NOMO-1 (cell line): ENCODE measurements around the gene L1TD1.
"Not testable (repeated sequence)": the region's sequence is repeated elsewhere in the genome, so short reads cannot be mapped to it uniquely, and the experiment has no call there.

ENCODE experiments used
- DNase-seq, 2 experiments: peaks; one replicate each; lab custom pipeline; 2025; ENCODE audit not compliant: unreplicated experiment in 2 of 2; lab: John Stamatoyannopoulos, UW

L1TD1 gene, protein sequence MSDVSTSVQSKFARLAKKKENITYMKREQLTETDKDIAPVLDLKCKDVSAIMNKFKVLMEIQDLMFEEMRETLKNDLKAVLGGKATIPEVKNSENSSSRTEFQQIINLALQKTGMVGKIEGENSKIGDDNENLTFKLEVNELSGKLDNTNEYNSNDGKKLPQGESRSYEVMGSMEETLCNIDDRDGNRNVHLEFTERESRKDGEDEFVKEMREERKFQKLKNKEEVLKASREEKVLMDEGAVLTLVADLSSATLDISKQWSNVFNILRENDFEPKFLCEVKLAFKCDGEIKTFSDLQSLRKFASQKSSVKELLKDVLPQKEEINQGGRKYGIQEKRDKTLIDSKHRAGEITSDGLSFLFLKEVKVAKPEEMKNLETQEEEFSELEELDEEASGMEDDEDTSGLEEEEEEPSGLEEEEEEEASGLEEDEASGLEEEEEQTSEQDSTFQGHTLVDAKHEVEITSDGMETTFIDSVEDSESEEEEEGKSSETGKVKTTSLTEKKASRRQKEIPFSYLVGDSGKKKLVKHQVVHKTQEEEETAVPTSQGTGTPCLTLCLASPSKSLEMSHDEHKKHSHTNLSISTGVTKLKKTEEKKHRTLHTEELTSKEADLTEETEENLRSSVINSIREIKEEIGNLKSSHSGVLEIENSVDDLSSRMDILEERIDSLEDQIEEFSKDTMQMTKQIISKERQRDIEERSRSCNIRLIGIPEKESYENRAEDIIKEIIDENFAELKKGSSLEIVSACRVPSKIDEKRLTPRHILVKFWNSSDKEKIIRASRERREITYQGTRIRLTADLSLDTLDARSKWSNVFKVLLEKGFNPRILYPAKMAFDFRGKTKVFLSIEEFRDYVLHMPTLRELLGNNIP

DNA sequence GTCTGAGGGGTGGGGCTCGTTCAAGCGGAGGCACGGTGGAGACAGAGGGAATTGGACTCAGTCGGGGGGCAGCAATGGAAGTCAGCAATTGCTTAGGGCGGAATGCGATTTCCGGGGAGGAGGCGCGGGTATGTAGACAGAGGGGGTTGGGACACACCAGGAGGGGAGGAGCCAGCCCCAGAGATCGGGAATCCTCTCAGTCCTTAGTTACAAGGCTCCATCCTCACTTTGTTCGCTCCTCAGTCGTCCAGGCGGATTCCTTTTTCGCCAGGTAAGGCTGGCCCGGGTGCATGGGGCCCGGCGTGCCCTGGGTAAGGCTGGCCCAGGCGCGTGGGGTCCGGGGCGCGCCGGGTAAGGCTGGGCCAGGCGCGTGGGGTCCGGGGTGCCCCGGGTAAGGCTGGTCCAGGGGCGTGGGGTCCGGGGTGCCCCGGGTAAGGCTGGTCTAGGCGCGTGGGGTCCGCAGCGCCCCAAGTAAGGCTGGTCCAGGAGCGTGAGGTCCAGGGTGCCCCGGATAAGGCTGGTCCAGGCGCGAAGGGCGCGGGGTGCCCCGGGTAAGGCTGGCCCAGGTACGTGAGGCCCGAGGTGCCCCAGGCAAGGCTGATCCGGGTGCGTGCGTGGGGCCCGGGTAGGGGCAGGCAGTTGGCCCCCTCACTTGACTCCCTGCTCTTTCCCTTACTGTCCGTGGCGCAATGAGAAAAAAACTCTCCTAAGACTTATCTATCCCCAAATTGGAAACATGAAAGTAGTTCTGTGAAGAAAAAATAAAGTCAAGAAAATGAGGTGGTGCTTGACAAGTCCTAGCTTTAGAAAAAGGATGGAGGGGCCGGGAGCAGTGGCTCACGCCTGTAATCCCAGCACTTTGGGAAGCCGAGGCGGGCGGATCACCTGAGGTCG is at the start of gene L1TD1:
Gene L1TD1, plus strand, starts transcription at position 199 of the 894 bp plus-strand sequence. CDS start 11,780 bp downstream, outside the sequence.
- no peak for DNase-seq

DNA sequence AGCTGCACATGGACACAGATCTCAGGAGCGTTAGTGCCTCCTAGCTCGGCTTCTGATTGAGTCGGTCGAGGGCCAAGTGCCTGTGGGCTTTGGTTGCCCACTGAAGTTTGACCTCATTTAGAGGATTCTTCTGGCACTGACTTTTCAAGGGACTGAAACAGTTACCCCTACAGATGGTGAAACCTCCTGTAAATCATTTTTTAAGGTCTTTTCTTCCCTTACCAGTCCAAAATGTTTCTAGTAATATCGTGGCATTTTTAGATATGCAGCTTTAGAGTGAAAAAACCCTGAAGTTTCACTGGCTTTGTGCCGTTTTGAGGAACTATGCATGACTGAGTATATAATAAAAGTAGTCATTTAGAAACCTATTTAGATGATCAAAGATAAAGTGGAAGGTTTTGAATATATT is 34.7 kb upstream of the L1TD1 start:
- no peak for DNase-seq

DNA sequence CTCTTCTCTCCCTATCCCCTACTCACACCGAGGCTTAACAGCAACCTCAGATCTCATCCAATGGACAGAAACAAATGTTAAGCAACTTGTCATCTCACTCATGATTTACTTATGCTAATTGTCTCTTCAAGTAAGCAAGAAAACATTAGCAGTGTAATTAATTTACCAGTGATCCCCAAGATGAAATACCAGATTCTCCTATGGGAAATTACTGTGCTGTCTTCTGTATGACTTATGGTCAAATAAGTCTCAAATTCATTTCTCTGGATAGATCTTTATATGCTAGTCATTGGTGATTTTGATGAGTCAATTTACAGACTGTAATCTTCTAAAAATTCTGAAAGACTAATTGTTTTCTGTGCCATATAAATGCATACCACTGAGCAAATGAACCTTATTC is 32.9 kb upstream of the L1TD1 start:
- no peak for DNase-seq

DNA sequence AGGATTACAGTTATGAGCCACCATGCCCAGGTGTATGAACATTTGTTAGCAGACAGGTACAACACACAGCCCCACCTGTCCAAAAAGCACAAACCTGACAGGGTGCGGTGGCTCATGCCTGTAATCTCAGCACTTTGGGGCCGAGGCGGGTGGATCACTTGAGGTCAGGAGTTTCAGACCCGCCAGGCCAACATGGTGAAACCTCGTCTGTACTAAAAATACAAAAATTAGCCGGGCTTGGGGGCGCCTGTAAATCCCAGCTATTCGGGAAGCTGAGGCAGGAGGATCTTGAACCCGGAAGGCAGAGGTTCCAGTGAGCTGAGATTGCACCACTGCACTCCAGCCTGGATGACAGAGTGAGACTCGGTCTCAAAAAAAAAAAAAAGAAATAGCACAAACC is 24.3 kb upstream of the L1TD1 start:
- DNase-seq: not testable (repeated sequence)

DNA sequence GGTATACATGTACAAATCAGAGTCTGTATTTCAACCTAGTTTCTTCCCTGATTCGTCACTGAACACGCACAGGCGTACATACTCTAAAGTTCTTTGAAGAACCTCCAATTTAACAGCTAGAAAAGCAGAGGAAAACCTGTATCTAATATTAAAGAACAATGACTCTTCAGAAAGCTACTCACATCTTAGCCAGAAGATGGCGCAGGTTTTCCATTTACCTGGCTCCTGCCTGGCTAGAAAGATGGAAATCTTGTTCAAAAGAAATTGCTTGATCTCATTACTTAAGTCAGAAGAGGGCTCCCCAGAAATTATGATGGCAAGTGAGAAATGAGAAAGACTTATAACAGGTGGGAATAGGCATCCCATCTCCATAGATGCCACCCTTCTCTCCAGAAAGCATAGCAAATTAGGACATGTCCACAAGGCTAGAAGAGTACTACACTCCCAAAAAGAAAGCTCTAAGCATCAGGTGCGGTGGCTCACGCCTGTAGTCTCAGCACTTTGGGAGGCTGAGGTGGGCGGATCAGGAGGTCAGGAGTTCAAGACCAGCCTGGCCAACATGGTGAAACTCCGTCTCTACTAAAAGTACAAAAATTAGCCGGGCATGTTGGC is 19.0 kb upstream of the L1TD1 start:
- DNase-seq: peak; percentile 48 to 57

DNA sequence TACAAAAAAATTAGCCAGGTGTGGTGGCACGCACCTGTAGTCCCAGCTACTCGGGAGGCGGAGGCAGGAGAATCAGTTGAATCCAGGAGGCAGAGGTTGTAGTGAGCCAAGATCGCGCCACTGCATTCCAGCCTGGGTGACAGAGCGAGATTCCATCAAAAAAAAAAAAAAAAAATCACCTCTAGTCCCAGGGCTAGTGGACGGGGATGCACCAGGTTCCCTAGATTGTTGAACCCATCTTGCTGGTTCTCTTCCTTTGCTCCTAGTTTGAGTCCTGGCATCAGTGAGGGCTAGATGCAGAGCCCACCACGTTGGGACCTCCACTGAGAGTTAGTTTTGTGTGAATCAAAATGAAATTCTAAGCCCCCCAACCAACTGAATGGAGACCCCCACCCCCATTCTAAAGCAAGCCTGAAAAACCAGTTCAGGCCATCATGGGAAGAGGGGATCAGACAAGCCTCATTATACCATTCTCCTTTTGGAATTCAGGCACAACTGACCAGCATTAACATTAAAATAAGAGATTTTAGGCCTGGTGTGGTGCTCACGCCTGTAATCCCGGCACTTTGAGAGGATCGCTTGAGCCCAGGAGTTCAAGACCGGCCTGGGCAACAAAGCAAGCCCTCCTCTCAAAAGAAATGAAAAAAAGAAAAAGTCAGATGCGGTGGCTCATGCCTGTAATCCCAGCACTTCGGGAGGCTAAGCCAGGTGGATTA is 17.9 kb upstream of the L1TD1 start:
- no peak for DNase-seq

DNA sequence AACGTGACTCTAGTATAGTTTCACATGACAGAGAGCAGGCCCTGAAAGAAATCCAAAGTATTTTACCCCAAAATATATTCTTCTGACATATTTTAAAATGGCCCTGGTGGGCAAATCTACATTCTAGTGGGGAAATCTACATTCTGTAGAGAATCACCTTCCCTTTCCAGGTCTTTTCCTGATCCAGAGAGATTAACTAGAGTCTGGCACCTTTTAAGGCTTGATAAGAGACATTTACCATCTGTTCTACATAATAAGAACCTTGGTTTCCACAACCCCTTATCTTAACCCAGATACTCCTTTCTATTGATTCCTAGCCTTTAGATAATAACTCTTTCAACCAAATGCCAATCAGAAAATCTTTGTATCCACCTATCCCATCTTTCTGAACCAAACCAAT is 17.0 kb upstream of the L1TD1 start:
- DNase-seq: no peak

DNA sequence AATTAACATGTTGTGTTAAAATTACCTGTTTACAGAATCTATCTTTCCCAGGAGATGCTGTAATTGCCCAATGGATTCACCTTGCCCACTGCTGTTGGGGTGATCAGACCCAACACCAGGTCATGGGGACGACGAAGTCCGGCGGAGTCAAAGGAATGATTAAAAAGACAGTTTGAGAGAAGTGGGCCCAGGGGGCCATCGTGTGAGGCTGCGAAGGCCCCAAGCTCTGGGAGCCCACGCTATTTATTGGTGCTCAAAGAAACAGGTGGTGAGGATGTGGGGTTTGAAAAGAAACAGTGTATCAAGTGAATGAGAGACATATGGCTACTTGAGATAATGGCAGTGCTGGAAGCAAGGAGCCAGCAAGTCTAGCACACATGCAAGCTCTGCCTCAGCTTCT is 16.3 kb upstream of the L1TD1 start:
- no peak for DNase-seq

DNA sequence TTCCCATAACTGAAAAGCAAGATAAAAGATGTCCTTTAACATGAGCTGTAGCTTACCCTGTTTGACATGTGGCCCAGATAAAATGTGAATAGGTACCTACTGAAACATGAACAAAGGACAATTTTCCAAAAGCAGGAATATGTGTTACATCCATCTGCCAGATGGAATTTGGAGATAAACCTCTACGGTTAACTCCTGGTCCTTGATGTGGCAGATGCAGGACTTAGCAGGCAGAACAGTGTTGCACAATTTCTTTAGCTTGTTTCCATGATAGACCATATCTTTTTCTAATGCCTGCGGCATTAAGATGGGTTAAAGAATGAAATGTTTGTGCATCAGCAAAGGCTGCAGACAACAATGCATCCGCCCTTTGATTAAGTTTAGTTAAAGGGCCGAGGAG is 14.6 kb upstream of the L1TD1 start:
- not testable (repeated sequence) for DNase-seq

DNA sequence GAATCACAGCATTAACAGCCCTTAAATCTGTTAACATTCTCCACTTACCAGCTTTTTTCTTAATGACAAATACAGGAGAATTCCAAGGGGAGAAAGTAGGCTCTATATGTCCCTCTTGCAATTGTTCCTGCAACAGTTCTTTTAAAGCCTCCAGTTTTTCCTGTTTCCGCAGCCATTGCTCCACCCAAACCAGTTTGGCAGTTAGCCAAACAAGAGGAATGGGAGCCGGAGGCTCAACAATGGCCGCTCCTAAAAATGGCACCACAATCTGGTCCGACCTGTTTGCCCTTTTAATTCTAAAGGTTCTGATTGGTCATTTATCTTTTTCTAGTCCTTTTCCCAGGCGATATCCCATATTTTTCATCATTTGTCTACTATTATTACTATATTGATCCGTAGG is 14.0 kb upstream of the L1TD1 start:
- no peak for DNase-seq

DNA sequence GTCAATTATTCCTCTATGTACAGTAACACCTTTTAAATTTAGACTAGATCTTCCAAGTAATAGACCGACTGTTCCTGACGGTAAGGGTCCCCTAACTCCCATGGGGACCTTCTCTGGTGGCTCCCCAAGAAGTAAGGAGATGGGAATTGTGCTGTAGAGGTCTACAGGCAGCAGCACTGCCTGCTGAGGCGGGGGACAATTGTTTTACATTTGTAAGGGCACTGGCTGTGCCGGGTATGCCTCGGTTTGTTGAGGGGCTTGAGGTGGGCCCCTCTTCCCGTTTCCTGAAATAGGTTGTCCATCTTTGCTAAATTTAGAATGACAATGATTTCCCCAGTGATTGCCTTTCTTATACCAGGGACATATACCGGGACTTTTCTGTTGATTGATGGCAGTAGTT is 13.1 kb upstream of the L1TD1 start:
- no peak for DNase-seq

DNA sequence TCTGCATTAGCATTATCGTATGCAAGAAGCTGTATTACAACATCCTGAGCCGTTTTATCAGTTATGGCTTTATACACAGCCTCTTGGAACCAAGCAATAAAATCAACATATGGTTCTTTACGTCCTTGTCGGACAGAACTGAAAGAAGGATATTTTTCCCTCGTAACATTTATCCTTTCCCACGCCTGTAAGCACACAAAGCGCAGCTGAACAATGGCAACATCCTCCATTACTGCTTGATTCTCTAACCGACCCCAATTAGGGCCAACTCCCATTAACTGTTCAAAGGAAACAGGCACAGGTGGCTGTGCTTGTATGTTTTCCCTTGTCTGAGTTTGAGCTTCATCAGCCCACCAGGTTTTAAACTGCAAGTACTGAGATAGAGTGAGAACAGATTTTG is 12.5 kb upstream of the L1TD1 start:
- DNase-seq: not testable (repeated sequence)

DNA sequence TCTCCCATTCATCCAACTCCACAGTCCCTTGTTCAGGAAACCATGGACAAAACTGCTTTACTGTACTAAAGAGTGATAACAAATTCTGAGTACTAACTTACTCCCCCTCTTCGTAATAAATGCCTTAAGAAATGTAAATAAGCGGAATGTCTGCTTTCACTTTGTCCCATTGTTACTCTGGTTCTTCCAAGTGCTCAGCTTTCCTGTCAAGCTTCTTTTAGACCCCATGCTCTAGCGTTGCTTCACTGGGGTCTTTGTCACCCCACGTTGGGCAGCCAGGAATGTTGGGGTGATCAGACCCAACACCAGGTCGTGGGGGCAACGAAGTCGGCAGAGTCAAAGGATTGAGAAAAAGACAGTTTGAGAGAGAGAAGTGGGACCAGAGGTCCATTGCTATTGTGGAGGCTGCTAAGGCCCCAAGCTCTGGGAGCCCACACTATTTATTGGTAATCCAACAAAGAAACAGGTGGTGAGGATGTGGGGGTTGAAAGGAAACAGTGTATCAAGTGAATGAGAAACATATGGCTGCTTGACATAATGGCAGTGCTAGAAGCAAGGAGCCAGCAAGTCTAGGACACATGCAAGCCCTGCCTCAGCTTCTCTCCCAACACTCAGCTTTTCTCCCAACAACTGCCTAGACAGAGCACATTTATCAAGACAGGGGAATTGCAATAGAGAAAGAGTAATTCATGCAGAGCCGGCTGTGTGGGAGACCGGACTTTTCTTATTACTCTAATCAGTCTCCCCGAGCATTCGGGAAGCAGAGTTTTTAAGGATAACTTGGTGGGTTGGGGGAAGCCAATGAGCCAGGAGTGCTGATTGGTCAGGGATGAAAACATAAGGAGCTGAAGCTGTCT is 11.3 kb upstream of the L1TD1 start:
- DNase-seq: not testable (repeated sequence)

DNA sequence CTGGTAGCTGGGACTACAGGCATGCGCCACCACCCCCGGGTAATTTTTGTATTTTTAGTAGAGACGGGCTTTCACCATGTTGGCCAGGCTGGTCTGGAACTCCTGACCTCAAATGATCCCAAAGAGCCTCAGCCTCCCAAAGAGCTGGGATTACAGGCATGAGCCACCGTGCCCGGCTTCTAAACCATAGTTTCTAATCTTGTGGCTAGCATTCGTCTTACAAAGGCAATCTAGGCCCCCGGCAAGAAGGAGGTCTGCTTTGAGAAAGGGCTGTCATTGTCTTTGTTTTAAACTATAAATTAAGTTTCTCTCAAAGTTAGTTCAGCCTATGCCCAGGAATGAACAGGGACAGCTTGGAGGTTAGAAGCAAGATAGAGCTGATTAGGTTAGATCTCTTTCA is 10.3 kb upstream of the L1TD1 start:
- DNase-seq: no peak

DNA sequence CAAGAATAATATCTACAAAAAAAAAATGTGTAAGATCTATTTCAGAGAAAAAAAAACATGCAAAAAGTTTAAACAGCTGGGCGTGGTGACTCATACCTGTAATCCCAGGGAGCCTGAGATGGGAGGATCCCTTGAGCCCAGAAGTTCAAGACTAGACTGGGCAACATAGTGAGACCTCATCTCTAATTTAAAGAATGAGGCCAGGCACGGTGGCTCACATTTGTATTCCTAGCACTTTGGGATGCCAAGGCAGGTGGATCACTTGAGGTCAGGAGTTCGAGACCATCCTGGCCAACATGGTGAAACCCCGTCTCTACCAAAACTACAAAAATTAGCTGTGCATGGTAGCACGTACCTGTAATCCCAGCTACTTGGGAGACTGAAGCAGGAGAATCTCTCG is 9.4 kb upstream of the L1TD1 start:
- not testable (repeated sequence) for DNase-seq

DNA sequence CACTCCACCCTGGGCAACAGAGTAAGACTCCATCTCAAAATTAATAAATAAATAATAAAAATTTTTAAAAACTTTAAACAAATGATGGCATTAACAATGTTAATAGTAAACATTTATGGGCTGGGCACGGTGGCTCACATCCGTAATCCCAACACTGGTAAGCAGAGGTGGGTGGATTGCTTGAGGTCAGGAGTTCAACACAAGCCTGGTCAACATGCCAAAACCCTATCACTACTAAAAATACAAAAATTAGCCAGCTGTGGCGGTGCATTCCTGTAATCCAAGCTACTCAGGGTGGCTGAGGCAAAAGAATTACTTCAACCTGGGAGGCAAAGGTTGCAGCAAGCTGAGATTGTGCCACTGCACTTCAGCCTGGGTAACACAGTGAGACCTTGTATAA is 9.0 kb upstream of the L1TD1 start:
- no peak for DNase-seq

DNA sequence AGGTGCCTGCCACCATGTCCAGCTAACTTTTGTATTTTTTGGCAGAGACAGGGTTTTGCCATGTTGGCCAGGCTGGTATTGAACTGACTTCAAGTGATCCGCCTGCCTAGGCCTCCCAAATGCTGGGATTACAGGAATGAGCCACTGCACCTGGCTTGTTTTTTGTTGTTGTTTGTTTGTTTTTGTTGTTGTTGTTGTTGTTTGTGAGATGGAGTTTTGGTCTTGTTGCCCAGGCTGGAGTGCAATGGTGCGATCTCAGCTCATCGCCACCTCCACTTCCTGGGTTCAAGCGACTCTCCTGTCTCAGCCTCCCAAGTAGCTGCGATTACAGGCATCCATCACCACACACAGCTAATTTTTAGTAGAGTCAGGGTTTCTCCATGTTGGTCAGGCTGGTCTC is 7.1 kb upstream of the L1TD1 start:
- no peak for DNase-seq

DNA sequence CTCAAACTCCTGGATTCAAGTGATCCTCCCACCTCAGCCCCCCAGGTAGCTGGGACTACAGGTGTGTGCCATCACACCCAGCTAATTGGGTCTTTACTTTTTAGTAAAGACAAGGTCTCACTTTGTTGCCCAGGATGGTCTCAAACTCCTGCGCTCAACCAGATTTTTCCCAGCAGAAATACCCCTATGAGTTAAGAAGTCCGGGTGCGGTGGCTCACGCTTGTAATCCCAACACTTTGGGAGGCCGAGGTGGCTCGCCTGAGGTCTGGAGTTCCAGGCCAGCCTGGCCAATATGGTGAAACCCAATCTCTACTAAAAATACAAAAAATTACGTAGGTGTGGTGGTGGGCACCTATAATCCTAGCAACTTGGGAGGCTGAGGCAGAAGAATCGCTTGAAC is 6.5 kb upstream of the L1TD1 start:
- no peak for DNase-seq

DNA sequence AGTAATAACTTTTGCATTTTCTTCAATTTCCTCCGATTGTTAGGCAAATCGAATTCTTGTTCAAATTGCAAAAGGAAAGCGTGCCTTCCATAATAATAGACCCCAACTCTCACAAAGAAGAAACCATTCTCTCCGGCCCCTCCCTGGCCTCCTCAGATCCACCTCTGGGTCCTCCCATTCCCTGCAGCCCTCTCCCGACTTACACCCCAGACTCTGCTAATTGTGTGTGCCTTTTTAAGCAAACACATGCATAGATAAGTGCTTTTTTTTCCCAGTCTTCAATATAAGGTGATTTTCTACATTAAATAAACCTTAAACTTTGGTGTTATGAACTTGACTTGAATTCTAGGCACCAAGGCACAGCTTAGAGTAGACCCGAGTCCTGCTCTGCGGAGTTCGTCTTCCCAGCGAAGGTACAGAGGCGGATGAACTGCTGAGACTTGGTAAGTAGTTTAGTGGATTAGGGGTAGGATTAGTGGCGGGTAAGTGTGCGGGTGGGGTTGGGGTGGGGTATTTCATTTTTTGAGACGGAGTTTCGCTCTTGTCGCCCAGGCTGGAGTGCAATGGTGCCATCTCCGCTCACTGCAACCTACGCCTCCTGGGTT is 1.5 kb downstream of the L1TD1 start:
- DNase-seq: no peak
